ENCODE measurements around the gene MICA.
"Not testable (repeated sequence)": the region's sequence is repeated elsewhere in the genome, so short reads cannot be mapped to it uniquely, and the experiment has no call there.

MICA gene

GRCh38 chr6:31403283-31404060, at the start of gene MICA:
Gene MICA (plus strand): TSS chr6:31403595. CDS start chr6:31403633, 38 bp downstream.
- DNase-seq: peak; percentile 38 to 56

DNA sequence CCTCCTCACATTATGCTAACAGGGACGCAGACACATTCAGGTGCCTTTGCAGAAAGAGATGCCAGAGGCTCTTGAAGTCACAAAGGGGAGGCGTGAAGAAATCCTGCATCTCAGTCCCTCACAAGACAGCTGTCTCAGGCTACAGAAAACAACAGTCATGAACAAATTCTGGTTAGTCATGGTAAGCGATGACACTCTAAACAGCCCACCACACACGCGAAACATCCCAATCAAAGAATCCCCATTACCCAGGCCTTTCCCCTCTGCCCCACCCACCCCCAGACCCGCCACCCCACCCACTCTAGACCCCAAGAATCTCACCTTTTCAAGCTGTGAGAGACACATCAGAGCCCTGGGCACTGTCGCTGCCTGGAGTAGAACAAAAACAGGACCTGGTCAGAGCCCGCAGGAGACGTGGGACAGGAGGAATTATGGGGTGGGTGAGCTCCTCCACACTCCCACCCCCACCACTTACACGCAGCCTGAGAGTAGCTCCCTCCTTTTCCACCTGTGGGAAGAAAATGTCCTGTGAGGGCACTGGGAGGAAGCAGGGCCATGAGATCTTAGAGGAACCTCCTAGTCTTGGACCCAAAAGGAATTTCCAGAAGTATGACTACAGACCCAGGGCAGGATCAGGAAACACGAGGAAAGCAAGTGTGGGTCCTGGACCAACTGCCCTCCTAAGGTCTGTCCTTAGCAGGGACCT, 49.1 kb upstream of the MICA start:
- DNase-seq: no peak

- DNase-seq: no peak
These were observed 48.4 kb upstream of the MICA start for GRCh38 chr6:31354864-31355582.

- no peak for DNase-seq
These were observed 47.8 kb upstream of the MICA start for GRCh38 chr6:31355583-31355948.

- no peak for DNase-seq
These were observed 47.0 kb upstream of the MICA start for GRCh38 chr6:31356216-31356945.

DNA sequence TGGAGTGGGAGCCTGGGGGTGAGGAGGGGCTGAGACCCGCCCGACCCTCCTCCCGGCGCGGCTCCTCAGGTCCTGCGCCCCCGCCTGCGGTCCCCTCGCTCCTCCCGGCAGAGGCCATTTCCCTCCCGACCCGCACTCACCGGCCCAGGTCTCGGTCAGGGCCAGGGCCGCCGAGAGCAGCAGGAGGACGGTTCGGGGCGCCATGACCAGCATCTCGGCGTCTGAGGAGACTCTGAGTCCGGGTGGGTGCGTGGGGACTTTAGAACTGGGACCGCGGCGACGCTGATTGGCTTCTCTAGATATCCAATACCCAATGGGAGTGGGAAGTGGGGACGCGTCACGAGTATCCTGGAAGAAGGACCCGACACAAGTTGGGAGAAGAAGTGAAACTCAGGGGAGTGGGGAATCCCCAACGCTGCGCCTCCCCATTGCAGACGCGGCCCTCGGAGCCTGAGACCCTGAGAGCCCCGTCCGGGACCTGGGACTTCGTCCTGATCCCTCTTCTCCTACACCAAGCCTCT, 46.4 kb upstream of the MICA start, which contains the start of gene HLA-B:
Gene HLA-B (minus strand): TSS at position 234 of the 521 bp plus-strand sequence. CDS start 21 bp downstream, at position 213.
- DNase-seq: peak; percentile 83 to 94

DNA sequence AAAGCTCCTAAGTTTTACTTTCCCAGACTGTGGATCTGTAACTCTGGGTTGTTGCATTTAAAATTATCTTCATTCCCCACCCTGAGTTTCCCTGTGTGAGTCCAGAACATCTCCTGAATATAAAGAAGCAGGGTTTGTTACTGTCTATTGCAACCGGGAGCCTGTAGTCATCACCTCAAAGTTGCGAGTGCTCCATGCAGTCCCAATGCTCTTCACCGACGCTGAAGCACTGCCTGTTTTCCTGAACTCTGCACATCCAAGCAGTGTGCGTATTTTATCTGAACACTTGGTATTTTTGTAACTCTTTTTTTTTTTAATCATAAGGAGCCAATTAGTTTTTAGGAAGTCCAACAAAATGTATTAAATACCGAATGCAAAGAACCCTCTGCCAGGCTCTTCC, 45.5 kb upstream of the MICA start:
- DNase-seq: no peak

DNA sequence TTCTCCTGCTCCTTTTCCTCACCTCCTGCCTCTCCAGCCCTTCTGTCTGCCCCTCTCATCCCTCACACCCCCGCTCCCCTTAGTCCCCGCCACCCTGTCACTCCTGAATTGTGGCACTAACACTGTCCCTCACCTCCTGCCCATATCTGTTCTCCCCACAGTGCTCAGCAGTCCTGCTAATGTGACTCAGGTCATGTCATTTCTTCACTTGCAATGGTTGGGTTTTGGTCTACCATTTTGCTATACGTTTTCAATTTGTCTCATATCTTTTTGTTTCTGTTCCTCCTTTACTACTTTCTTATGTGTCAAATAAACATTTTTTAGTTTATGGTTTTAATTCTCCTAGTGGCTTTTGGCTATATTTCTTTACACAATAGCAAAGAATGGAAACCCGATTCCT, 45.1 kb upstream of the MICA start:
- no peak for DNase-seq

GRCh38 chr6:31359581-31359980, 43.8 kb upstream of the MICA start:
- DNase-seq: no peak

DNA sequence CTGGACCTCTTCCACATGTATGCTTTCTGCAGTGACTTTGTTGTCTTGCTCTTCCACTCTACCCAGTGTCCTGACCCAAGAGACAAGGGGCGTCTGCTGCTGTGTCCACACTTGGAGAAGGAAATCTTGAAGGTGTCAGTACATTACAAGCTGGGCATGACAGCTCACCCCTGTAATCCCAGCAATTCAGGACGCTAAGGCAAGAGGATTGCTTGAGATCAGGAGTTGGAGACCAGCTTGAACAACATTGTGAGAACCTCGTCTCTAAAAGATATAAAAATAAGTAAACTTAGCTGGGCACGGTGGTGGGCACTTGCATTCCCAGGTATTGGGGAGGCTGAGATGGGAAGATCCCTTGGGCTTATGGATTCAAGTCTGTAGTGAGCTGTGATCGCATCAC, 40.6 kb upstream of the MICA start:
- no peak for DNase-seq

DNA sequence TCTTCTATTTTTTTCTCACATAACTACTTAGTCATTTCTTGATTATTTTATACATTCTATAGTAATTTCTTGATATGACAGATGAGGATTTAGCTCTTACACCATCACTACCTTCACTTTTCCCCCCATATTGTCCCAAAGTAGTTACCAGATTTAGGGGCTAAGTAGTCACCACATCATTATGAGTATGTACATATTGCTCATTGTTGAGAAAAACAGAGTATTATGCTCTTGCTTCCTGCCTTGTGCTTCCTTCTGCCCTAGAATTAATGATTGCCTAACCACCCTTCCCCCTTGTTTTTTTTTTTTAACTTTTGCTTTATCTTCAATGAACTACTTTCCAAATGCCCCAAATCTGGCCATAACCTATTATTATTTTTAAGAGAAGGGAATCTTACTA, 39.6 kb upstream of the MICA start:
- DNase-seq: peak in 1 of 2 donors; percentile 62

DNA sequence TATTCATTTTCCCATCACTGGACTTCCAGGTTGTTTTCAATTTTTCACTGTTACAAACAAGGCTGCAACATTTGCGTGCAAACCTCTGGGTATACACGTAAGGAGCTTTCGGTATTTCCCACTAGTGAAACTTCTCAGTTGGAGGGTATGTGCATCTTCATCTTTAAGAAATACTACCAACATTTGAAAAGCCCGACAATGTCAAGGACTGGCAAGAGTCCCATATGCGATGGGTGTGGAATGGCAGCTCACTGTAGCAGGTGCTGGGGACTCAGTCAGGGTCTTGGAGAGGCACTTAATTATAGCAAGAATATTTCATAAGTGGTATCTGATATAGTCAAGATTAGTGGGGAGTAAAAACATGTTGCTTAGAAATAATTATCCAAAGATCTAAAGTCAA, 37.5 kb upstream of the MICA start:
- DNase-seq: no peak

DNA sequence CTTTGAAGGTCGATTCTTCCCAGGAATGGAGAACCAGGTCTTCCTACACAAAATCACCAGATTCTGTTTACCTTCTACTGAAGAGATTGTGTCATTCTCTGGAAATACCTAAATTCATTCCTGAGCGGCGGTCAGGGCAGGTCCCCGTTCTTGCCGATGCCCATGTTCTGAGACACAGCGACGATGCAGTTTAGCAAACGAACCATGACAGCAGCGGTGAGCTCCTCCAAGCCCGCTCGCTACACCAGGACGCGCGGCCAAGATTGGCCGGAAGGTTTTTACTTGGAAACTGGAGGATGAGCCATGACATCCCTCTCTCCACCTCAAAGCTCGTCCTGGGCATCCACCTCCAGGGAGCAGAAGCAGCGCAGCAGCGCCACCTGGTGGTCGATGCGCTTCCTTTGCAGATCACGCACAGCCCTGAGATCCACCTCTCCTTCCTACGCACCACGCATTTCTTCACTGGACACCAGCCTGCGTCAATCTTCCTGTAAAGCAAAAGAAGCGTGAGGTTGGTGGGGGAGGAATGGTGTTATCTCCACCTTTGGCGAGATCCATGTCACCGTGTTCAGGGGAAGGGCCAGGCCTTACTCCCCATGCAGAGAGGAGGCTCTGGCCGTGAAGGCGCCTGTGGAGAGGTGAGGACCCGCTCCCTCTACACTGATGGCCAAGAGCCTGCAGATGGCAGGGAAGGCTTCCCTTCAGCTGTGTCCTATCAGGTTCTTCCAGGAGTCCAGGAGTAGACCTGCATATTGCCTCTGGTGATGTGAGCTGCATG, 36.5 kb upstream of the MICA start:
- peak; percentile 63 to 81 for DNase-seq

- no peak for DNase-seq
These were observed 34.9 kb upstream of the MICA start for GRCh38 chr6:31368461-31368860.

GRCh38 chr6:31374118-31374517, 29.3 kb upstream of the MICA start:
- not testable (repeated sequence) for DNase-seq

DNA sequence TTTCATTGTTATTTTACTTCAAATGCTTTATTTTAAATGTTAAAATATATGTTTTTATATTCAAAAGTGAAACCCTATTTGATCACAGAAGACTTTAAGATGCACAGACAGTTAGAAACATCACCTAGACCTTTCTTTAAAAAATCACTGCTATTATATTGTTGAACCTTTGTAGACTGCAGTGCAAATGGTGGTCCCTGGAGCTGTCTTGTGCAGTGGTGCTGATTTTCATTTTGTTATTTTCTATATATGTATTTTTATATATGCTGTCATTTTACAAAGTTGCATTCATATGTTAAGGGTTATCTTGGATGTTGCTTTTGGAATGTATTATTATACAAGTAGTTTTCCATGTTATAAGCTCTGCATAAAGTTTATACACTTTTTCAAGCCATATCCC, 27.7 kb upstream of the MICA start:
- no peak for DNase-seq

DNA sequence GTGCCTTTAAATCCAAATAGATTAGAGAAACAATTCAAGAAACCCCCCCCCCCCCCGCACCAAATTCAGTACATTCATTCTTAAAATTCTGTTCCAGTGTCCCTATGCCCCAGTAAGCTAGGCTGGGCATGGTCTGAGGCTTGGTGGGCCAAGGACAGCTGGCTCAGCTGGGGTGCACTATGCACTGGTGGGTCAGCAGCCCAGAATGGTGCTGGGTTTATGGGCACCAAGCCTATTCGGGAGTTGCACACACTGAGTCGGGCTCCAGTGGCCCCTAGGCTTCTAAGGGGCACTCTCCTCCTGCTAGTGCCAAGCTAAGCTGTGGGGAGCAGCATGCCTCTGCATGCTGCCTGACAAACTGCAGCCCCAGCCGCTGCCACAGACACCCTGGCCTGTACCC, 26.4 kb upstream of the MICA start:
- no peak for DNase-seq

GRCh38 chr6:31378062-31378720, 25.2 kb upstream of the MICA start:
- no peak for DNase-seq

GRCh38 chr6:31378721-31379103, 24.7 kb upstream of the MICA start:
- DNase-seq: no peak

DNA sequence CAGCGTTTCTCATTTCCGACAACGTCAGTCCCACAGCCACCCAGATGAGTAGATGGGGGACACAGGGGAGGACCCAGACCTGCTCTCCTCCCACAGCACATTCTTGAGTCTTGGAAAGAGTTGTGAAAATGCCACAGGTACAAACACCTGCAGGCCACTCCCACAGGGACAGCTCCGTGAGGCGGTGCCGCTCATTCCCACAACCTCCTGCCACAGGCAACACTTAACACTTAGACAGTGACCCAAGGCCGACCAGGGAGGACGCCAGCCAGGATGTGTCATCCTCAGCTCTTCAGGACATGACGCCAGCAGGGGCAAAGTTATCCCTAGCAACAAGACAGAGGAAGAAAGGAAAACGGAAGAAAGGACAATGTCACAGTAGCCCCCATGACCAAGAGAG, 23.5 kb upstream of the MICA start:
- no peak for DNase-seq

- DNase-seq: no peak
These were observed 21.7 kb upstream of the MICA start for GRCh38 chr6:31381666-31382065.

Measured in bone marrow (tissue), 2 donors.